Activated naive CD4-positive, alpha-beta T cell treated with Interleukin-2 at 50 U/mL for 16 hours (primary cell): Measurements from ENCODE around the gene URGCP.

ENCODE experiments used
- DNase-seq: peaks from one replicate; pipeline ENCODE4 v3.0.0-alpha.2; 2020

URGCP gene, protein sequence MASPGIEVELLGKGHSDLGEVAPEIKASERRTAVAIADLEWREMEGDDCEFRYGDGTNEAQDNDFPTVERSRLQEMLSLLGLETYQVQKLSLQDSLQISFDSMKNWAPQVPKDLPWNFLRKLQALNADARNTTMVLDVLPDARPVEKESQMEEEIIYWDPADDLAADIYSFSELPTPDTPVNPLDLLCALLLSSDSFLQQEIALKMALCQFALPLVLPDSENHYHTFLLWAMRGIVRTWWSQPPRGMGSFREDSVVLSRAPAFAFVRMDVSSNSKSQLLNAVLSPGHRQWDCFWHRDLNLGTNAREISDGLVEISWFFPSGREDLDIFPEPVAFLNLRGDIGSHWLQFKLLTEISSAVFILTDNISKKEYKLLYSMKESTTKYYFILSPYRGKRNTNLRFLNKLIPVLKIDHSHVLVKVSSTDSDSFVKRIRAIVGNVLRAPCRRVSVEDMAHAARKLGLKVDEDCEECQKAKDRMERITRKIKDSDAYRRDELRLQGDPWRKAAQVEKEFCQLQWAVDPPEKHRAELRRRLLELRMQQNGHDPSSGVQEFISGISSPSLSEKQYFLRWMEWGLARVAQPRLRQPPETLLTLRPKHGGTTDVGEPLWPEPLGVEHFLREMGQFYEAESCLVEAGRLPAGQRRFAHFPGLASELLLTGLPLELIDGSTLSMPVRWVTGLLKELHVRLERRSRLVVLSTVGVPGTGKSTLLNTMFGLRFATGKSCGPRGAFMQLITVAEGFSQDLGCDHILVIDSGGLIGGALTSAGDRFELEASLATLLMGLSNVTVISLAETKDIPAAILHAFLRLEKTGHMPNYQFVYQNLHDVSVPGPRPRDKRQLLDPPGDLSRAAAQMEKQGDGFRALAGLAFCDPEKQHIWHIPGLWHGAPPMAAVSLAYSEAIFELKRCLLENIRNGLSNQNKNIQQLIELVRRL

DNA sequence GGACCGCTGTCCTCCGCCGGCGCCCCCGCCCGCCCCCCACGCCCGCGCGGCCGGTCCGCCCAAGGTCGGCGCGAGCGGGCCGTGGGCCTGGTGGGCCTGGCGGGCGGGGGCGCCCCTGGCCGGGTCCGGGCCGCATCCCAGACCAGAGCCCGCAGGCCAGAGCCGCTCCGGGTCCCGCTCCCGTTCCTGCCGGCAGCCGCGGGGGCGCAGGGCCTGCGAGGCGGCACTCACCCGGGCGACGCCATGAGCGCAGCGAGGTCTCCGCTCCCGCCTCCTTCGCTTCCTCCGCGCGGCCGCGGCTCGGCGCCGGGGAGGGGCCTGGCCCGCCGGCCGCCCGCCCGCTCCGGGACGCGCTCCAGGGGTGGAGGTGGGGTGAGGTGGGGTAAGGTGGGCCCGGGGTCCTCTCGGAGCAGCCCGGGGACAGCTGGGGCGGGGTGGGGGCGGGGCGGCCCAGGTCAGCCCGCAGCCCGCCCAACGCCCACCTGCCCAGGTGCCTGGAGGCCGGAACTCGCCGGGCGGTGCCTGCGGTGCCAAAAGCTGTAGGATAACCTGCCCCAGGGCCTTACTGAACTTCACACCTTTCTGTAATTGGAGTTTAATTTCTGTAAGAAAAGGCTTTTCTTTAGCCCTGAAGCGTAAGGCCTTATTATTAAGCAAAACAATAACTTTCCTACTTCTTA, at the start of gene URGCP:
TSS of gene URGCP (minus strand) at position 266 of the 680 bp plus-strand sequence. CDS start at position 245, 21 bp downstream.
- DNase-seq: peak; percentile 55

DNA sequence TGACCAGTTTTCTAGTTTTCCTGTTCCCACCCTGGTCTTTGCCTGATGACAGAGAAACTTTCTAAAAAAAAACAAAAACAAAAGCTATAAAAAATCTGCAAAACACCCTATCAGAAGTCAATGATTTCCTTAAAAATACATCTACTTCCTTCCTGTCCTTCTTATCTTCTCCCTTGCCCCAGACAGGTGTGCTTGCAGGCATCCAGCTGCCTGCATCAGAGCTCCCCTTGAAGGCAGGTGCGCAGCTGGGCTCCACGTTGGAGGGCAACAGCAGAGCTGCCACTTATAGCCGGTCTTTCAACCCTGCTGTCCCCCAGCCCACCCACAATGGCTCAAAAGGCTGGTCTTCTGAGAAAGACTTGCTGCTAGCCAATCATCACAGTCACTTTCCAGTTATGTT, 49.6 kb upstream of the URGCP start:
- no peak for DNase-seq

DNA sequence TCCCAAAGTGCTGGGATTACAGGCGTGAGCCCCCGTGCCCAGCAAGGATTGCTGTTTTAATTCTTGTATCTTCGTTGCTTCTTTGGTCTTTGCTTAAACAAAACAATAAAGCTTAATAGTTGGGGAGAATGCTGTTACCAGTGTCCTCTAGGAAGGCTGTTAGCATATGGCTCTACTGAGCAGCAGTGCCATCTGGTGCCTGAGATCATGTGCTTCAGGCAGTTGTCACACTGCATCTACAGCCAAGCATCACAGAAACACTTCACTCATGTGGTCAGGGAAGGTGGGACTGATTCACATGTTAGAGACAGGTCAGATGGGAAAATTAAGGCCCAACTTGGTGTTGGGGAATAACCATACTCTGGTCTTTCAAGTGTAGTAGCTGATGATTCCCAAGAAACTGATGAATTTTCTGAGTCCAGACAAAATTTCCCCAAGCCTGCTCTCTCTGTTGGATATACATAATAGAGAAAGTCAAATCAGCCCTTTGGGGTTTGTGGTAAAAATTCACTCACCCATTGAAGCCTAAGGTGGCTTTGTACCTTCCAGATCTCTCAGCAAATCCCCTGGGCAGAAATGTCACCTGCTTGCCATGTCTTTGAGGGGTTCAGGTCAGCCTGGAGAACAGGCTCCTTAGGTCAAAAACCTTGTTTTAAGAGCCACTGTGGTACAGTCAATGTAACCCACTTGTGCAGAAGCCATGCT, 48.3 kb upstream of the URGCP start:
- peak; percentile 4 for DNase-seq

DNA sequence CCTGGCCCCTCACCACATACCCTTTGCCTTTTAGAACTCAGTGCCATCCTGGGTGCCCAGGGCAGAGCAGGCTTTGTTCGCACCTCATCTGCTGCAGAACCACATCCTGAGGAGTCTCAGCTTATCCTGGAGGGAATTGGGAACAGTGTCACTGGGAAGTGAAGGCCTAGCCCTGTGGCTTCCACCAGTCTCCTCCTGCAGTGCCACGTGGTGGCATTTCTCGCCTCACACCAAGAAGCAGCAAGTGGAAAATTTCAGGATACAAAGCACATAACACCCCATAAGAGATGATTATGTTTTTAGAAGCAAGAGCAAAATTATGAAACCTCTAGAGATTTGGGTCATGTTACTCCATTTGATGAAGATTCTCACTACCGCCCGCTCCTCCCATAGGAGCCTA, 46.7 kb upstream of the URGCP start:
- no peak for DNase-seq

DNA sequence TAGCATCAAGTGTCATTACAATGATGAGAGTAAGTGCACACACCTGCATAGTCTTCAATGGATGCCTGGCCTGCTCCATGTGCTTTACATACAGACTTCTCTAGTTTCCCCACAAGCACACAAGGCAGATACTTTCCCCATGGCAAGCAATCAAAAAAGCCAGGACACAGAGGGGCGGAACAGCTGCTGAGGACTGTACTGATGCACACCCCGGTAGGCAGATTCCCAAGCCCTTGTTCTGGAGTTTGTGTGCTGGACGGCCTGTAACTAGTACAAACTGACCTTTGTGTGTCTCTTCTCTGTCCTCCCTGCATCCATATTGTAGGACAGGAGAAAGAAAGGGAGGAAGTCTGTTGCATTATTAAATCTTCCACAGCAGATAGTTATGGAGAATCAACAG, 45.6 kb upstream of the URGCP start:
- no peak for DNase-seq

DNA sequence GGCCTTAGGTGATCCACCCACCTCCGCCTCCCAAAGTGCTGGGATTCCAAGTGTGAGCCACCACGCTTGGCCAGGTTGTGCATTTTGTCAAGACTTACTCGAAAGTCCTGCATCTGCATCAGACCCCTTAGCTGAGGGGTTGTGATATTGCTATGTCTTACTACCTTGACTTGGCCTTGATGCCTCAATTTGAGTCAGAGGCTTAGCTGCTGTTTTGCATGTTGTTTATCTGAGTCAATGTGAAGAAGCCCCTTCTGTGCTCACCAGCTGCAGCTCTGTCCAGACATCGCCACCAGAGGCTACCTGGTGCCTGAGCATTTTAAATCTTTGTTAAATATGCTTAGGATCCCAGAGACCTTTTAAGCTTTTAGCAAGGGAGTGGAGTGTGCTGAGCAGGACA, 37.9 kb upstream of the URGCP start:
- DNase-seq: no peak

DNA sequence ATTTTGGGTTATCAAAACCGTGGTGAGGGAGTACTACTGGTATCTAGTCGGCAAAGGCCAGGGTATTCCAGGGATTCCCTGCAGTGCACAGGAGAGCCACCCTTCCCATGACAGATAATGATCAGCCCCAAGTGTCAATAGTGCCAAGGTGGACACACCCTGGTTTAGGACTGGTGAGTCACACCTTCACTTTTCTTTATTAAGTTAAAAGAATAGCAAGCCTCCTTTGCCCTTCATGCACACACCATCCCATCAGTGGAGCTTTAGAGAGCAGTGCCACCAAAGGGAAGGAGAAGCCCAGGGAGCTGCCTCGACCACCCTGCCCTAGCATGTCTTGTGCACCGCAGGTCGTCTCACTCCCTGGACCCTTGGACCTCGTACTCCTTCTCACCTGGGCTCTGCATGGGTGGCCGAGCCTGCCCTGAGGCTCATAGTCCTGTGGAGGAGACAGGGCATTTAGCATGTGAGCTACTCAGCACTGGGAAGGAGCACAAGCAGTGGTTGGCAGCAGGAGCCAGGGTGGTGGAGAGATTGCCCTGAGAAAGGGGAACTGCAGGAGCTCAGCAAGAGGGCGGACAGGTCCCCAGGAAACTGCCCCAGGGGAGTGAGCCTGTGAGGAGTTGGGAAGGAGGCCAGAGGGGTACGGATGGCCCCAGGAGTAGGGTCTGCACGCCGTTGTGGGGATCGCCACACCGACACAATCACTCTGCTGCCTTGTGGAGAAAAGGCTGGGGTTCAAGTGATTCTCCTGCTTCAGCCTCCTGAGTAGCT, 37.2 kb upstream of the URGCP start:
- no peak for DNase-seq

DNA sequence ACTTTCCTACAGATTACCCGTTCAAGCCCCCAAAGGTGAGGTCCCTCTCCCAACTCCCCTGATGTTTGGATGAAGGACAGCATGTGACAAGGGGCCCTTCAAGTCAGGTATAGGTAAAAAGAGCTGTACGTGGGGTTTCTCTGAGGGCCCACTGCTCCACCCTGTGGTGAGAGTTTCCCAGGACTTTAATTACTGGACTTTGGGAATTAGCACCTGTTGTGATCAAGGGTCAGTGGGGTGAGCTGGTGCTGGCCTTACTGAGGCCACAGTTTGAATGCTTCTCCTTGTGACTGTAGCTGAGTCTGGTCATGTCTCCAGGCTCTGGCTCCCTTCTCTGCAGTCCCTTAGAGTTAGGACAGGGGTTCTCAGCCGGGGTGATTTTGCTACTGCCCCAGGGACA, 36.6 kb upstream of the URGCP start:
- no peak for DNase-seq

DNA sequence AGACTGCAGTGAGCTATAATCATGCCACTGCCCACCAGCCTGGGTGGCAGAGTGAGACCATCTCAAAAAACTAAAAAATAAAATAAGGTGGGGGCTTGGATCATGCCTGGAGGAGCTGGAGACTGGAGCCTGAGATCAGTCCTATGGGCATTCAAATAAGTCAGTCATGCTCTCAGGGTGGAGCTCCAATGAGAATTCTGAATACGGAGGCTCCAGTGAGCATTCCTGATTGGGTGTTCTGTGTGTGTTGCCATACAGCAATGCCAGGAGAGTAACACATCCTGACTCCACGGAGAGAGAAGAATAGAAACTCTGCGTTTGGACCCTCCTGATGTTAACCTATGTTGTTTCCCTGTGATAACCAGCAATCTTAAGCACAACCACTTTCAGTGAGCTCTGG, 35.9 kb upstream of the URGCP start:
- no peak for DNase-seq

DNA sequence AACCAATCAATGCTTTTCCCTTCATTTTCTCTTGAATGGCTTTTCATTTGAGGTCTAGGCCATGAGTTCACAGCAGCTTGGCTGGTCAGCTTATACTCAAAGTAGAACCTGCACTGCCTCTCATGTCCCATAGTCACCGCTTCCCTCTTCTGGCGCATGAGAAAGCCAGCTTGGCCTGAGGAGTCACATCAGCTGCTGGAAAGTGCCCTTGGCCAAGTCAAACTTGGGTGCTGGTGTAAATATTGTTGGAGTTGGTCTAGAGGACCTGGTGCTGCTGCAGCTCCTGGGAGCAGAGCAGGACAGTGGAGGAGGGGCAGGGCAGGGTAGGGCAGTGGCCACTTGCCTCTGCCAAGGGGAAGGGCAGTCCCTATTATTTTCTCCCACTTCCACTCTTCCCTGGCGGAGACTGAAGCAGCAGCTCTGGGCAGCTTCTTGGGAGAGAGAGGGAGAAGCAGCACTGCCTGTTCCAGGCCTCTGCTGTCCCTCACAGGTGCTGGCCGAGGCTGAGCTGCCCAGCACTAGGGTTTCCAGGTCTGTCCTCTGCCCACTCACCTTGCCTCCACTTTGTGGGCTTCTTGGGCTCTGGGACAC, 32.6 kb upstream of the URGCP start:
- DNase-seq: no peak

DNA sequence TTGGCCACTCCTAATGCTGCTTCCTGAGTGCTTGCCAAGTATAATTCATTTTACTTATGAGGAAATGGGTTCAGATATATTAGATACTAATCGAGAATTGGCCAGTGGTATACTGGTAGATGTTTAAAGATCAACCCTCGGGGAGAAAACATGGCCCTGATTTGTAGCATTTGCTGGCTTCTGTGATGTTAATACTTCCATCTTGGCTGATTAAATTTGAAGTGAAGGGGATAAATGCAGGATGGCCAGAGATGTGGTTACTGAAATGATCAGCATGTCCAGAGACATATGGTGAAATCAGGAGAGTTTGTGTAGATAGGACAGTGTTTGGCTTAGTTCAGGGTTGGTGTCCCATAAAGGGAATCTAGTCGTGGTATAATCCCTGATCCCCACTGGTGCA, 31.0 kb upstream of the URGCP start:
- DNase-seq: no peak

DNA sequence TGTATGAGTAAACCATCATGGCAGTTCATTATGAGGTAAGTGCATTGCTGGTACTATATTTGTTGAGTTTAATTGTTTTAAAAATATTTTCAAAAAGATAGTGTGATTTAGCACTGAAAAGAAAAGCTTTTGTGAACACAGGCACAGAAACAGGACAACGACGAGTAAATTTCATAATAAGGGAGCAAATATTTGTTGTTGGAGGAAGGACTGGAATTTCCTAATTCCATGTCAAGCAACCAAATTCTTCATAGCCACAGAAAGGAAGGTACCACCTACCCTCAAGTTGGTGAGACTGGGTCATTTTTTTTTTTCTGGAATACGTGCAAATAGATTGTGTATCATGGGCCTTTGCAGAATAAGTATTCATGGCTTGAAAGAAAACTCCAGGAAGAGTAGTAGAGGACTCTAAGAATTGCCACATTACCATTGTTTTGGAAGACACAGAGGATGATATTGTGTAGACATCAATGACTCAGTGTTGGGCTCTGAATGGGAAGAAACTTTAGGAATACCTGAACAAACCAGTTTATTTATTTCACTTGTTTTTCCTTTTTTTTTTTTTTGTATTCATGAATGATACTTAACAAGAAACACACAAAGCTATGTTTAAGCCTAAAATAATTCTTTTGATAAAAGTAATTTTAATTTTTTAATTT, 27.6 kb upstream of the URGCP start:
- no peak for DNase-seq

DNA sequence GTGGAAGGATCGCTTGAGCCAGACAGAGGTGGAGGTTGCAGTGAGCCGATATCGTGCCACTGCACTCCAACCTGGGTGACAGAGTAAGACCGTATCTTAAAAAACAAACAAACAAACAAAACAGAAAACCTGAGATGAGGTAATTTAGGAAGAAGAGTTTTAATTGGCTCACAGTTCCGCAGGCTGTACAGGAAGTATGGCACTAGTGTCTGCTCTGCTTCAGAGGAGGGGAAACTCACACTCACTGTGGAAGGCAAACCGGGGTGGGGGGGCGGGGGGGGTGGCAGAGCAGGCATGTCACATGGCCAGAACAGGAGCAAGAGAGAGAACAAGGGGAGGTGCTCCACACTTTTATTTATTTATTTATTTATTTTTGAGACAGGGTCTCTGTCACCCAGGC, 24.9 kb upstream of the URGCP start:
- no peak for DNase-seq

DNA sequence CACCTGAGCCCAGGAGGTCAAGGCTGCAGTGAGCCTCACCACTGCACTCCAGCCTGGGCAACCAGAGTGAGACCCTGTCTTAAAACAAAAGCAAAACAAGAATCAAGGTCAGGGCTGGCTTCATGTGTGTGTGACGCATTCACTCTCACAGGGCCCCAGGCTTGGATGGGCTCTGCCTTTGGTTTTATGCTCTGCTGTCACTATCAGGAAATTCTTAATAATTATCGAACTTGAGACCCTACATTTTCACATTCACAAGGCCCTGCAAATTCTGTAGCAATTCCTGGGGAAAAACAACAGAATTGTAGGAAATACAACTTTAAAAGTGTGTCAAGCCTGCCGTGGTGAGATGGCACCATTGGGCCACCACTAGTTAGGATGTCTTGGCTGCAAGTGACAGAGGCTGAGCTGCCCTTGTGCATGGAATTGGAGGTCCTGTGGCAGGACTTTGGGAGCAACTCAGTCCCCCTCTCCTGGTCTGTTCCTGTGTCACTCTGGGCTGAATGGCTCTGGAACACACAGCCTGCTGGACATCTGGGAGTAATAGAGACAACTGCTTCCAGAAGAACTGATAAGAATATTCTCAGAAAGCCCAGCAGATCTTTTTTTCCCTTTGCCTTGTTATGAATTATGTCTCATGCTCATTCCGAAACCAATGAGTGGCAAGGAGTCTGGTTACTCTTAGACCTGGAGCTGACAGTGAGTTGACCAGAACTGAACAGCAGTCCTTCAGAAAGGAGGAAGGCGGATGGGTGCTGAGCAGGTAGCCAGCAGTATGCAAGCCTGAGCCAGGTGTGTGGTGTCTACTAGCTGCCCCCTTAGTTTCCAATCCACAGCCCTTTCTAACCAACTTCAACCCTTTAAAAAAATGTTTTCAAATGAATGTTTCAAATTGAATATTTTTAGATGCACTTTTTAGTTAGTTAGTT, 23.4 kb upstream of the URGCP start:
- no peak for DNase-seq

DNA sequence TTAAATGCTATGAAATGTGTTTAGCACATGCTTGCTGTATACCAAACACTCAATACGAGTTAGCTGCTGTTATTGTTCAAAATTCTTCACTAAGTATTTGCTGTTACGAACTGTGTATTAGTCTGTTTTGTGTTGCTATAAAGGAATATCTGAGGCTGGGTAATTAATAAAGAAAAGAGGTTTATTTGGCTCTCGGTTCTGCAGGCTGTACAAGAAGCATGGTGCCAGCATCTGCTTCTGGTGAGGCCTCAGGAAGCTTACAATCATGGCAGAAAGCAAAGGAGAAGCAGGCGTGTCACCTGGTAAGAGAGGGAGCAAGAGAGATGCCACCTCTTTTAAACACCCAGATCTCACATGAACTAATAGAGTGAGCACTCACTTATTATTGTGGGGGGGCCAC, 21.4 kb upstream of the URGCP start:
- no peak for DNase-seq

DNA sequence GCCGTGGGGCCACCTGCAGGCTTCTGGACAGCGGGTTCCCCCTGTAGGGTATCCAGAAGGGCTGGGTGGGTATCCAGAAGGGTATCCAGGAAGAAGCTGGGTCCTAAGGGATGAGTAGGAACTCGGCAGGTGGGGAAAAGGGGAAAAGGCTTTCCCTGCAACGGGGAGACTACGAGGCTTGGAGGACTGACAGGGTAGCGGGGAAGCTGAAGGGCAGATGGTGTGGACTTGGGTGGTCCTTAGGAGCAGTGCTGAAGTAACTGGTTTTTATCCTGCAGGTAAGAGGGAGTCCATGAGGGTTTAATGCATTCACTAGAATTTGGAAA, 20.4 kb upstream of the URGCP start:
- no peak for DNase-seq

DNA sequence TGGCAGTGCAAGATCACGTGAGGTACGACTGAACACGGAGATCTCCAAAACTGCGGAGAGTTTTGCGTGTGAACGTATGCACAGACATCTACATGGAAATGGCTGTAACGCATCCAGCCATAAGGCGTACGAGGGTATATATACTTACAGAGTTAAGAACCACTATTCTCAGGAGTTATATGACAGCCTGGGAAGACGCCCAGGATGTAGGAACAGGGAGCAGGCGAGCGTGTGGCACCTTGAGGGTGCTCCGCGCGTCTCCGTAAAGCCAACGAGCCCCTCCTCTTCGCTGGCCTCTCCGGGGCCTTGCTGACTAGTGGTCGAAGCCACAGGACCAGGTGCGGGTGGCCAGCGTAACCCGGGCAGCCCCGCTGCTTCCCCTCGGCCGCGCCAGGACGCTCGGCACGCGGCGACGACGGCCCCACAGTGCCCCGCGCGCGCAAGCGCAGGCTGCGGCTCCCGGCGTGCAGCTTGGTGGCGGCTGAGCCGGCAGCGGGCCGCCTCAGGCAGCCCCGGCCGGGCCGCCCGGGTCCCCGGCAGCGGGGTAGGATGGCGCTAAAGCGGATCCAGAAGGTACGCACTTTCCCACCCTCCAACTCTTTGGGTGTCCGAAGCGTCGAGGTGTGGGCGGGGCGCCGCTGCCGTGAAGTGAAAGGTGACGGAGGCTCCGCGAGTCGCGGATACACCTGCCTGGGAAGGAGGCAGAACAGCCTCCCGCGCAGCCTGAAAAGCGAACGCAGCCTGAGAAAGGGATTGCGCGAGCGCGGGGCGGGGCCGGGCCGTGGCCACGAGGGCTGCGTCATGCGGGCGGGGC, 19.8 kb upstream of the URGCP start, which contains the start of gene UBE2D4:
TSS of gene UBE2D4 (plus strand) at position 453 of the 814 bp plus-strand sequence. CDS start at position 550, 97 bp downstream.
- peak; percentile 93 for DNase-seq

DNA sequence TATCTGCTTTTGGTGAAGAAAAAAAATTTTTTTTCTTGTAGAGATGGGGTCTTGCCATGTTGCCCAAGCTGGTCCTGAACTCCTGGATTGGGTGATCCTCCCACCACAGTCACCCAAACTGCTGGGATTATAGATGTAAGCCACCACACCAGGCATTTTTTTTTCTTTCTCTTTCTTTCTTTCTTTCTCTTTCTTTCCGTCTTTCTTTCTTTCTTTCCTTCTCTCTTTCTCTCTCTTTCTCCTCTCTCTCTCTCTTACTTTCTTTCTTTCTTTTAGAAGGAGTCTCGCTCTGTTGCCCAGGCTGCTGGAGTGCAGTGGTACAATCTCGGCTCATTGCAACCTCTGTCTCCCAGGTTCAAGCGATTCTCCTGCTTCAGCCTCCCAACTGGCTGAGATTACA, 16.3 kb upstream of the URGCP start:
- DNase-seq: no peak

DNA sequence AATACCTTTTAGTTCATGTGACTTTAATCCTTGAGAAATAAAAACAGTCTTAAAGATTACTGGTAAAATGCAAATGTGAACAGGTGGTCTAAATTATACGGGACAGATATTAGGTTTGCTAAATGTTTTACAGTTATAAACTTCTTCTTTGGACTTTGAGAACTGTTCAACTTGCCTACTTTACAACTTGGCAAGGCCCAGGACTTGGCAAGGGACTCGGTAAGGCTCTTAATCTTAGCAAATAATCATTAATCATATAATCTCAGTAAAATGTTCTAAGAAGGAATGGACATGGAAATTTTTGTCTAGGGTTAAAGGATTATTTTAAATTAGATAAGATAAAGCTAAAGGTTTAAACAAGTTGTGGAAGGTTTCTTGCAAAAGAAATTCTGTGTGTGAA, 15.0 kb upstream of the URGCP start:
- DNase-seq: no peak
